PC-3 (cell line): Measurements from ENCODE around the gene TADA2B.

ENCODE experiments used
- EZH2 ChIP-seq: fragments of 300-600 bp; sonication (generic); IDR thresholded peaks from one replicate; pipeline ENCODE4 v1.6.1; 2017; ENCODE audit warnings: antibody characterized with exemption, mild to moderate bottlenecking, low read length; ENCODE audit not compliant: unreplicated experiment
- TF ChIP-seq, protein P1 (sequence below): fragments of 300-600 bp; sonication (generic); conservative IDR thresholded peaks from 2 replicates; pipeline ENCODE4 v1.5.1; 2017; ENCODE audit warnings: antibody characterized with exemption, low read depth, mild to moderate bottlenecking, low read length

DNA sequence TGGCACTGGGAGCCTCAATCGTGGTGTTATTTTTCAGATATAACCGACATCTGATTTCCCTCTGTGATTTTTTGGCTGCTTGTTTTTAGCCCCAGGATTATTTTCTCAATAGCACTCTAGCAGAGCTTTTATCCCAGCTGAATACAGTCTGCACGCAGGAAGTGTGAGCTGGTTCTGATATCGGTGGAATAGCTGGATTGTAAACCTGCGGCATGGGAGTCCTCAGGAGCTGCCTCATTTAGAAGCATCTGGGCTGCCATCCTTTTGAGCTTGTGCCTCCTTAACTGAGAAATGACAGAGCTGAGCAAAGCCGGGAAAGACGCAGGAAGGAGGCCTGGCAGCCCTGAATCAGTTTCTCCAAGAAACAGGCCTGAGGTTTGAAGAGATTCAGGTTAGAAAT, 53.1 kb downstream of the TADA2B start:
- TF ChIP-seq, protein P1, sequence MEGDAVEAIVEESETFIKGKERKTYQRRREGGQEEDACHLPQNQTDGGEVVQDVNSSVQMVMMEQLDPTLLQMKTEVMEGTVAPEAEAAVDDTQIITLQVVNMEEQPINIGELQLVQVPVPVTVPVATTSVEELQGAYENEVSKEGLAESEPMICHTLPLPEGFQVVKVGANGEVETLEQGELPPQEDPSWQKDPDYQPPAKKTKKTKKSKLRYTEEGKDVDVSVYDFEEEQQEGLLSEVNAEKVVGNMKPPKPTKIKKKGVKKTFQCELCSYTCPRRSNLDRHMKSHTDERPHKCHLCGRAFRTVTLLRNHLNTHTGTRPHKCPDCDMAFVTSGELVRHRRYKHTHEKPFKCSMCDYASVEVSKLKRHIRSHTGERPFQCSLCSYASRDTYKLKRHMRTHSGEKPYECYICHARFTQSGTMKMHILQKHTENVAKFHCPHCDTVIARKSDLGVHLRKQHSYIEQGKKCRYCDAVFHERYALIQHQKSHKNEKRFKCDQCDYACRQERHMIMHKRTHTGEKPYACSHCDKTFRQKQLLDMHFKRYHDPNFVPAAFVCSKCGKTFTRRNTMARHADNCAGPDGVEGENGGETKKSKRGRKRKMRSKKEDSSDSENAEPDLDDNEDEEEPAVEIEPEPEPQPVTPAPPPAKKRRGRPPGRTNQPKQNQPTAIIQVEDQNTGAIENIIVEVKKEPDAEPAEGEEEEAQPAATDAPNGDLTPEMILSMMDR, result no peak
- no peak for TF ChIP-seq EZH2
